HG03565 (cell line): ENCODE results near the gene WFS1.
A peak's percentile ranks its signal among the peaks of the same experiment; 100 is the strongest.

Source experiments
- ATAC-seq: cut with Tn5 transposase; IDR thresholded peaks from one replicate; pipeline ENCODE4 v1.9.1; 2021; ENCODE audit warnings: mild to moderate bottlenecking, moderate library complexity; ENCODE audit not compliant: unreplicated experiment

The WFS1 gene

GRCh38 chr4:6277935-6278800 lies 8.5 kb downstream of the WFS1 start:
- ATAC-seq: no peak

DNA sequence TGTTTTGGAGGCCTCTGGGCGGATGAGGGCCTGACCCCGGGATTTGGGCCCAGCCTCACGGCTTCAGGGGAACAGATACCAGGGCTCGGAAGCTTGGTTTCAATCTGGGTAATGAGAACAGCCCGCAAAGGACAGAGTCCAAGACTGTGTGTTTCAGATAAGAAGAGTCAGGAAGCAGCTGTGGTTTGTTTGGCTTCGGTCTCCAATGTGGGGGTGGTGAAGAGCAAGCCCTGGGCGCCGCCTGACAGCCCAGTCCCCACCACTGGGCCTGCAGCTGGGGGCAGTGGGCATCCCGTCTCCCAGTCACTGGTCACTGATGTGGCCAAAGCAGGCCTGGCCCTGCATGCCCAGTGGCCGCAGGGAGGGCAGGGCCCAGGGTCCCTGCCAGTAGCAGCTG lies 9.1 kb downstream of the WFS1 start:
- peak; percentile 93 for ATAC-seq

GRCh38 chr4:6279582-6280289 lies 10.1 kb downstream of the WFS1 start:
- no peak for ATAC-seq

GRCh38 chr4:6280365-6280996 lies 10.8 kb downstream of the WFS1 start:
- no peak for ATAC-seq

GRCh38 chr4:6281436-6282313 lies 12.0 kb downstream of the WFS1 start:
- ATAC-seq: no peak

DNA sequence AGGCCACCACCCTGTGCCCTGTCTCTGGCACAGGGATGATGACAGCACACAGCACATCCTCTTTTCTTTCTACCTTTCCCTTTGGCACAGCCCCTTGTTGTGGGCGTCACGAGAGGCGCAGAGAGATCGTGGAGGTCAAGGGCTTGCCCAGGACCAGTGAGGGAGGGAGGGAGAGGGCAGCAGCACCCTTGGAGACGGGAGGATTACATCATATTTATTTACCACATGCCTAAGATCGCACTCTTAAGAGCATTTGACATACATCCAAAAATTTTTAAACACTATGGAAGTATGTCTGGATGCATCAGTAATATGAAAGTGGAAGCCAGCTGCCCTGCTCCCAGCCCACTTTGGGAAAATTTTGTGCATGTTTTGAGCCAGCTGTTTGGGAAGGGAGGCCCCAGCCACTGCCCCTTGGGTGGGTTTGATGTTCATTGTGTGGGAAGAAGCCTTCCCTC lies 12.7 kb downstream of the WFS1 start:
- ATAC-seq: no peak

DNA sequence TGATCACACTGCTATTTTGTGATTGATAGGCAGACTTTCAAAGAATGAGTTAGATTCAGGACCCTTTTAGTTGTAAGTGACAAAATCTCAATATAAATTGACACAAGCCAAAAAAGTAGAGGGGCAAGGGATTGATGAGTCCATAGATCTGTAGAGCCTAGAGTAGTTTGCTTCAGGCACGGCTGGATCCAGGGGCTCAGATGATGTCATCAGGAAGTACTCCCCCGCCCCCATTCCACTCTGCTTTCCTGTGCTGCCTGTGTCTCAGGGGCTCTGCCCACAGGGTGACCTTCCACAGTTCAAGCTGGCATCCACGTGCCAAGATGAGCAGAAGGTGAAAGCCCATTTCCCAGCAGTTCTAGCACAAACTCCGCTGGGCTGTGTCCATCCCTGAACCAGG lies 13.6 kb downstream of the WFS1 start:
- no peak for ATAC-seq

DNA sequence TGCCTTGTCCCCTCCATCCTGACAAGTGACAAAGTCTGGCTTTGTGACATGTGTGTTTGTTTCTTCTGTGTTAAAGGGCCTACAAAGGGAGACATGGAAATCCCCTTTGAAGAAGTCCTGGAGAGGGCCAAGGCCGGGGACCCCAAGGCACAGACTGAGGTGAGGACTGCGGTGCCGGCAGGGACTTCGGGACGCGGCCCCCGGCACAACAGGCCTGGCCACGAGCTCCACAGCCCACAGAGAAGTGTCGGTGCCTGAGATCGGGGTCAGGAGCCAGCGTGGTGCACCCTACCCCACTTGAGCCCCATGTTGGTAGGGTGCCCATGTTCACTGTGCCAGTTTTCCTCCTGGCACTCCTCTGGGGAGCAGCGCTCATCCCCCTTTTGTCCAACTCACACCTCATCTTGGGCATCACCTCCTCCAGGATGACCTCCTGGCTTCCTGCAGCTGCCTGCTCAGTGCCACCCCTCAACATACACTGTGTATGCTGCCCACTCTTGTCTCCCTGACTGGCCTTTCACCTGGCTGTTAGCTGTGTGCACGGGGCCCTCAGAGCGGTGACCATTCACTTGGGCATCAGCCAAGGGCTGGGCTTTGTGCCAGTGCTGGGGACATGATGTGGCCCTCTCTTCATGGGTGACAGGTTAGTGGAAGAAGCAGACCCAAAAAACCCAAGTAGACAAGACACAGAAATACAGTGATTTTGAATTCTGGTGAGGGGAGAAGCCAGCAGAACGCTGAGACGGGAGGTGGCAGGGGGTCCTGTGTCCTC lies 17.6 kb downstream of the WFS1 start:
- no peak for ATAC-seq

DNA sequence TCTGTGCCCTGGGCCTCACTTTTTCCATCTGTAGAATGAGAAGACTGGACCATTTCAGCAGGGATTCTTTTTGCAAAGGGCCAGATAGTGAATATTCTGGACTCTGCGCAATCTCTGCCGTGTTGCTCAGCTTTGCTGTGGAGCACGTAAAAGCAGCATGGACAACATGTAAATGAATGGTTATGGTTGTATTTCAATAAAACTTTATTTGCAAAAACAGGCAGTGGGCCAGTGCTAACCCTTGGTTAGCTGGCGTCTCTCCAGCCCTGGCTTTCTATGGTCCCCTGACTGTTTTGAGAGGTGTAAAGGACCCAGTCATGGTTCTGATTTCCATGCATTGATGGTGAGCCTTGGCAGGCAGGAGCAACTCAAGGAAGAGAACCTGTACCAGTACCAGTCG lies 18.7 kb downstream of the WFS1 start:
- no peak for ATAC-seq

DNA sequence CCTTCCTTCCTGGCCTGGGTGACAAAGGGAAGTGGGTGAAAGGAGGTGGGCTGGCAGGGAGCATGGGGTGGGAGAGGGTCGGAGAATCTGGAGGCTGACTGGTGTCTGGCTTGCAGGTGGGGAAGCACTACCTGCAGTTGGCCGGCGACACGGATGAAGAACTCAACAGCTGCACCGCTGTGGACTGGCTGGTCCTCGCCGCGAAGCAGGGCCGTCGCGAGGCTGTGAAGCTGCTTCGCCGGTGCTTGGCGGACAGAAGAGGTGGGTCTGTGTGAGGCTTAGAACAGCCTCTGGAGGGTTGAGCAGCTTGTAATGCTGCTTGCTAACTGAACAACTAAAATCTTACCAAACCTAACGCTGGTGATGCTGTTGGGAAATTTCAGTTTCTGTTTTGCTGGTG lies 19.2 kb downstream of the WFS1 start:
- no peak for ATAC-seq

DNA sequence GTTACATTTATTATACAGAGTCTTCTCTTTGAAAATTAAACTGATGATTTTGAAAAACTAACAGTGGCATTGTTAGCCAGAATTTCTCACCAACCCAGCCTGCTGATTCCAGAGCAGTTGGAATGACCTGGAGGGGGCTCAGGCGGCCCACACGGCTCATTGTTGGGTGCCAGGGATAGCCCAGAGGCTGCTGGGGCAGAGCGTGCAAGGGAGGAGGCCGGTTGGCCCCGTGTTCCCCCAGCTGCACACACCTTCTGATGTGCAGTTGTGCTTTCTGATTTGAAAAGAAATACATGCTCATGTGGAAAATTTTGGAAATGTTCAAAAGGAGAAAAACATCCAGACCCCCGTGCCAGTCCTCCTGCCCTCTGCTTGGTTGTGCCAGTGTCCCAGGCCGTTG lies 20.6 kb downstream of the WFS1 start:
- no peak for ATAC-seq

DNA sequence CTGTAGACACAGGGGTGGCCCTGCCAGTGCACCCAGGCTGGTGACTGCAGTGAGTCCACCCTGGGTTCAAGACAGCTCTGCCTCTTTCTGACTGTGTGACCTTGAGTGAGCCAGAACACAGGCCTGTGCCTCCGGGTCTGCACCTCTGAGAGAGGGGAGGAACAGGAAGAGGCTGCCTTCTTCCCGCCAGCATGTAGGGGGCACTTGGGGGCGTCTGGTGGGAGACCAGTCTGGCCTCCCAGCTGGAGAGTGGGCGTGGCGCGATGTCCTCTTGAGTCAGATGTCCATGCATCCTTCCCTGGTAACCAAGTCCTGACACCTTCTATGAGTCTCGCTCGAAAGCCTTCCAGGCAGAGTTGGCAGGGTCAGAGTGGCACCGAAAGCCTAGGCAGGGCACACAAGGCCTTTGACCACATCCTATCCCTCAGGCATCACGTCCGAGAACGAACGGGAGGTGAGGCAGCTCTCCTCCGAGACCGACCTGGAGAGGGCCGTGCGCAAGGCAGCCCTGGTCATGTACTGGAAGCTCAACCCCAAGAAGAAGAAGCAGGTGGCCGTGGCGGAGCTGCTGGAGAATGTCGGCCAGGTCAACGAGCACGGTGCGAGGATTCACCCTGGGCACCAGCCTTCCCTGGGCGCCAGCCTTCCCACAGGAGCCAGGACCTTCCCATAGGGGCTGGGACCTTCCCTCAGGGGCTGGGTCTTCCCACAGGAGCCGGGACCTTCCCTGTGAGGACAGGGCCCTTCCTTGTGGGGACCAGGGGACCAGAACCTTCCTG lies 21.3 kb downstream of the WFS1 start:
- no peak for ATAC-seq

DNA sequence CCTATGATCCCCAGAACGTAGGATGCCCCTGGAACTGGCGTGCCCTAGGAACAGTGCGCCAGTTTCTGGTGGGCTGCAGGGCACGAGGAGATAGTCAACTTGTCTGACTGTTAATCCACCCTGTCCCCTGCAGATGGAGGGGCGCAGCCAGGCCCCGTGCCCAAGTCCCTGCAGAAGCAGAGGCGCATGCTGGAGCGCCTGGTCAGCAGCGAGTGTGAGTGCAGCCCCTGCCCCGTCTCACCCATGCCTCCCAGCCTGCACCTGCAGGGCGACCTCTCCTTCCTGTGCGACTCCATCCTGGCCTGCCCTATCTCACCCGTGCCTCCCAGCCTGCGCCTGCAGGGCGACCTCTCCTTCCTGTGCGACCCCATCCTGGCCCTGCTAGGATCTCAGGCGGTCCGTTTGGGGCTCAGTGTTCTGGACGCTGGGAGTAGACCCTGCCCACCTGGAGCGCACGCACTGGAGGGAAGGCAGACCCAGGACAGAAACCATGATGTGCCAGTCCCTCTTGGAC lies 22.2 kb downstream of the WFS1 start:
- ATAC-seq: no peak

- no peak for ATAC-seq
Measured at GRCh38 chr4:6292376-6293096, 22.9 kb downstream of the WFS1 start.

DNA sequence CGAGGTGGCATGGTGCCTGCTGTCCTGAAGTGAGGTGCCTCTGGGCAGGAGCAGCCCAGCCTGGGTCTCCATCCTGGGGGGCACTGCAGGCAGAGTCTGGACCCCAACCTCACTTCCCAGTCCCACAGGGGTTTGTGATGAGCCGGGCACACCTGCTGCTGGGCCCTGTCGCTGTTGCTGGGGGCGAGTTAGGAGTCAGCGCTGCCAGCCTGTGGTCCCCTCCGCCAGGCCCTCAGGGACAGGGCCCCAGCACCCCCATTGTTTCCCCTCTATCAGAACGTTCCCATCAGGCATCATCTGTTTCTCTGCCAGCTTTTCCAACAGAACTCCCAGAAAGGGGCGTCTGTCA lies 23.4 kb downstream of the WFS1 start:
- no peak for ATAC-seq

DNA sequence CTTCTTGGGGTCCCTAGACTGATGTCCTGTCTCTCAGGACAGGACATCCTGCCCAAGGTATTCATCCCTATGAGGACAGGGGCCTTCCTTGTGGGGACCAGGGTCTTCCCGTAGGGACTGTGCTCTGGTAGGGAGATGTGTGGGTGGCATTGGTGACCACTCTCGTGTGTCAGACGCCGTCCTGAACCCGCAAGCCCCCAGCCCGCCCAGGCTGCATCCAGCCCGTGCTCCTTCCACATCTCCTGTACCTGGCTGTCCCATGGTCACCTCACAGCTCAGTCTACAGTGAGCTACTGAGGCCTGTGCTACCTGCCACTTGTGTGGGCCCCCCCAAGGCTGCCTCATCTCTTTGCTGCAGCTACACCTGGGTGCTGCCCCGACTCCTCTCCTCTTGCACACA lies 24.0 kb downstream of the WFS1 start:
- ATAC-seq: no peak

- ATAC-seq: no peak
Measured at GRCh38 chr4:6294705-6295421, 25.2 kb downstream of the WFS1 start.

DNA sequence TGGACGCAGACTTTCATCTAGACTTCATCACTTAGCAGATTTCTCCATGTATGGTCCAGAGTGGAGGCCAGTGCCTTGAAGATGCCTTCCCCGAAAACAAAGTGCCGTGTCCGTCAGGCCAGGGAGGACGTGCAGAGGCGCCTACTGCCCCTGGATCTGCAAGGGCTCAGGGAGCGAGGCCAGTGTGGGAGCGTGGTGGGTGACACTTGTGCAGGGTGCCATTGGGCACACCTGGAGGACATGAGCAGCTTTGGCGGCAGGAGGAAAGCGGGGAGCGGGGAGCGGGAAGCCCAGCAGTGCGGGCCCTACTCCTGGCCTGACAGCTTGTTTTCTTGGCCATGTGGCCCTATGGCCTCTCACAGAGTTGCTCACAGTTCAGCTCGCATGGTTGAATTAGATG lies 25.8 kb downstream of the WFS1 start:
- no peak for ATAC-seq
